Stimulated activated CD4-positive, alpha-beta T cell treated with anti-CD3 and anti-CD28 coated beads, TNF-alpha, amount 100 ng/mL, for 1 hour (primary cell): Measurements from ENCODE around the gene GRIN2A.

ENCODE experiments used
- DNase-seq, 3 donors: peaks; one replicate each; pipeline ENCODE4 v3.0.0-alpha.2; 2020; ENCODE audit warnings: low read depth in 3 of 3, low spot score in 1 of 3

GRIN2A gene

DNA sequence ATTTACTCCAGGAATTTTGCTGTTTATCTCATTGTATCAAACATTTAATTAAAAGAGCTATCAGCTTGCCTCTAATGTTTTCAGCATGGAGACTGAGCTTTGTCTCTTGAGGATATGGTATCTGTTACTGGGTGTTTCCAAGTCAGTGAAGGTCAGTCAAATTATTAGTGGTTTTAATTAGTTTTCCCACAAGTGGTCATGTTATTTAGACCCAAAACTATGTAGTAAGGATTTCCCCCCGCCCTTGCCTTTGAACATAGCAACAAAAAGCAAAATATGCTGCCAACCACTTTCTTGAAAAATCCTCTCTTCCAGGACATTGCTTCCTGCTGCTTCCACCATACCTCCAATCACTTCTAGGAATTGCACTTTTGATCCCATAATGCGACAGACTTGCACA is 355.6 kb downstream of the GRIN2A start:
- DNase-seq, result no peak

DNA sequence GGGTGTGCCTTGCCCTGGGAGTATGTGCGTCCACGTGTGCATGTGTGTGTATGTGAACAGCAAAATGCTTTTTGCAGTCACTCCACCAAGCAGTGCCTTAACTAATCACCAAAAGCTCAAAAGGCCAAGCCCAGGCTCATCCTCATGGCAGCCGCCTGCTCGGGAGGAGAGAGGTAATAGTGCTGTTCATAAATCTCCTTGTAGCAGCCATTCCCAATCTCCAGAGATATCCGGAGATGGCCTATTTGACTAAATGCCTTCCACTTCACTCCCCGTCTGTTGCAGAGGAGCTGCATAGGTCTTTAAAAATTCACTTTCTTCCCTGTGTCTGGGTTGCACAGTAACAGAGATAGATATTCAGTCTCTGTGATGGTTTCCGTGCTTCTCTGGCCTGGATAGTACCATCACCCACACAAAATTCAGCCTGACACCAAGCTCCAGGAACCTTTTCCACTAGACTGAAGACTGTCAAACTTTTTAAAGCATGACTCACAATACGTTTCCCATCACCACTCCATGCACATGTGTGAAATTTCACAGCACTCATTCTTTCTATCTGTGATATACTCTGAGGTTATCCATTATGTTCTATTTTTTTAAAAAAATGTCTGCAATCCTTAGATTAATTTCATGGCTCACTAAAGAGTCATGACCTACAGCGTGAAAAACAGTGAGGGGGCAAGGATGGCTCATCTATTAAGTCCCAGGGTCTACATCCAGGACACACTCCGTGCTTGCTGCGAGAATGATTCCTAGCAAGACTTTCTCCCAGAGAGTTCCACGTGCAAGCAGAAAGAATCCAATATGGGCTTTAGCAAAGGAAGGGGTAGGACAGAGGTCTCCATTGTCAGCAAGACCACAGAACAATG is 357.8 kb downstream of the GRIN2A start:
- DNase-seq, result no peak

DNA sequence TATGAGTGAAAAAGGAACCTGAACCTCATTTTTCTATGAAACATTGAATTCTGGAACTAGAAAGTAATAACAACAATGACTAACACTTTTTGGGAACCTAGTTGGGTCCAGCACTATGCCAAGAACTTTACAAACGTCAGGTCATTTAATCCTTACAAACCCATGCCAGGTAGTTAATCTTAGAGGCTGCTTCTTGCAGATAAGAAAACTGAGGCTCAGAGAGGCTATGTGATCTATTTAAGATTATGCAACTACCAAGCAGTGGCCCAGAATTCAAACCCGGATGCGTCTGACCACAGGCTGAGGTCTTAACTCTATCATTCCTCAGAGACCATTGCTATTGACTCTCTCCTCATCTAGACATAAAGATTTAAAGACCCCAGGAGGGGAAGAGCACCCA is 358.7 kb downstream of the GRIN2A start:
- no peak for DNase-seq

DNA sequence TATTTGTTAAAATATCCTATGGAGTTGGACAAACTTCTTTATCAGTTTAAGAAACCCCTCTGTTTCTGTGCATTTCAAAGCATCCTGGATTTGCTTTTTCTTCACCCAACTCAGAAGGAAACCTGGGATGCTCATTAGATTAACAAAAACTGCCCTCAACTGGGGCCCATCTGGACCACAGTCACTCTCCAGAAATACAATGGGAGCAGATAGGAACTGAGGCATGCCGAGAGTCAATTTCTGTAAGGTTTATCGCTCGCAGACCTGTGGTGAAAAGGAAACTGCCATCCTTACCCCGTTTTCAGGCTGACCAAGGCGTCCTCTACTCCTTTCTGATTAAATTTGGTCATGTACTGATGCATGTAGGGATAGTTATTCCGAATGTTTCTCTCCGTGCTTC is 360.3 kb downstream of the GRIN2A start:
- DNase-seq, result no peak

DNA sequence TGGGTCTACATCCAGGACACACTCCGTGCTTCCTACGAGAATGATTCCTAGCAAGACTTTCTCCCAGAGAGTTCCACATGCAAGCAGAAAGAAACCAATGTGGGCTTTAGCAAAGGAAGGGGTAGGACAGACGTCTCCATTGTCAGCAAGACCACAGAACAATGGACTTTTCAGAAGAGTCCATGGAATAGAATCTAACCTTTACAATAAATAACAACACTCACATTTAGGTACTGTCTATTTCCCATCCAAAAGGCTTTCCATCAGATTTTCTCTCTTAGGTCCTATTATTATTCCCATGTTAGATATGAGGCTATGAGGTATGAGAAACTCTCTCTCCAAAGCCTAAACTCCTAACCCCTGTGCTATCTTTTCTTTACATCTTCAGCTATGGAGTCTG is 360.9 kb downstream of the GRIN2A start:
- DNase-seq, result no peak

DNA sequence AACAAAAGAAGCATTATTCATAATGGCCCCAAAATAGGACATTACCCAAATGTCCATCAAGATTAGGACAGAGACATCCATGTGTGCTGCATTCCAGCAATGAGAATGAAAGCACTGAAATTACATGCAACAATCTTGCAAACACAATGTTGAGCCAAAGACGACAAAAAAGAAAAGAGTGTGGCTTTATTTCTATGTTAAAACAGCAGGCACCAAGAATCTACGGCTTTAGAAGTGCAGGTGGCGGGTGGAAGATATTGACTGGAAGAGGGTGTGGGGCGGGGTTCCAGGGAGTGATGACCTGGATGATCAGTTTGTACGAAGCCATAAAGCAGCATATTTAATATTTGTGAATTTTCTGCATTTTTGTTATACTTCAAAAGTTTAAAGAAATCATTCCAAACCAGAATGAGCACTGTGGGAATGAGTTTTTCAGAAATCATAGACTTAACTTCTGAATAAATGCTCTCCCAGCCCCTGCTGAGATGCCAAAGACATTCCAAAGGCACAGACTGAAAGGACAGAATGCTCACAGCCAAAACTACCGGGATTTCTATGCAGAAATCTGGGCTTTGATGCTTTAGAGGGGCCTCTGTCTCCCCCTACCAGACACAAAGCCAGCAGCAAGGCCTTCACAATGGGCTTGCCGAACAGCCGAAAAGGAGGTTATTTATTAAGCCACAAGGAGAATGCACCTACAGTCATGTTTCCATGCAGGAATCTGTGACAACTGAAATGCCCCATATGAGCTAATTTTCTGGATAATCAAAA is 361.6 kb downstream of the GRIN2A start:
- no peak for DNase-seq

DNA sequence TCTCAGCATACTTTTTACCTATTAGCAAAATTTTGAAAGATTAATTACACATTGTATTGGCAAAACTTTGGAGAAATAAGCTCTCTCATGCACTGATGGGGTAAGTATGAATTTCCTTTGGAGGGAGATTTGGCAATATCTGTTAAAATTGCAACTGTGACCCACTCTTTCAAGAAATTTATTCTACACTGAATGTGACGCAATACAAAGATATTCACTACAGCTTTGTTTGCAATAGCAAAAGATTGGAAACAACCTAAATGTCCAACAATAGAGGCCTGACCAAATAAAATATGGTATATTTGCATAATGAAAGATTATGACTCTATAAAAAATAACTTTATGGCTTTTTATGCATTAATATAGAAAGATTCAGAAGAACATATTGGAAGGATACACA is 363.5 kb downstream of the GRIN2A start:
- no peak for DNase-seq

DNA sequence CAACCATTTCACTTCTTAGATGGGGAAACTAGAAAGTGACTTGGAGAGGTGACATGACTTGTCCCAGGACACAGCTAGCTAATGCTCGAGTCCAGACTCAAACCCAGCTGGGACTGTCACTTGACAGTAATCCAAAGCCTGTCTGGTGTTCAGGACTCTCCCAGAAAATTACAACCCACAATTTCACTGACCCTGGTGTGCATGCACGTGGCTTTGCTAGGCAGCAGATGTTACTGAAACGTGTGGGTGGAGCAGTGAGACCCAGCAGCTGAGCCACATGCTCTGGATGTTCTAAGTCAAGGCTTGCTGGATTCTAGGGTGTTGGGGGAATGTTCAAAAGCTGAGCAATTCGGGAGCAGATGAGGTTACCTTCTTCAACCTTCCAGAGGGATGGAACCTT is 364.6 kb downstream of the GRIN2A start:
- DNase-seq, result no peak

DNA sequence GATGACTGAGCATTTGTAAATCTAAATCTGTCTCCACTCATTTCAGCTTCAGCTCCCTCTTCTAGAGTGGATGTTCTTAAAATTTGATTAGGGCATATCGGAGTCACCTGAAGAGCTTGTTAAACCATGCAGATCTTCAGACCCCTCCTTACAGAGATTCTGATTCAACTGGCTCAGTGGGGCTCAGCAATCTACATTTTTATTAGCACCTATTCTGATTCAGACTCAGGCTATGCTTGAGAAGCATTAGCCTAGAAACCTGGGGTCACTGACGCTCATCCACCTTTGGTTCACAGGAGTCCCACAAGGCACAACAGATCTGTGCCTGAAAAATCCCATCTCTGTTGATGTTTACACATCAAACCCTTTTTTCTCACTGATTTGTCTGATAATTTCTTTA is 365.6 kb downstream of the GRIN2A start:
- DNase-seq, result no peak

DNA sequence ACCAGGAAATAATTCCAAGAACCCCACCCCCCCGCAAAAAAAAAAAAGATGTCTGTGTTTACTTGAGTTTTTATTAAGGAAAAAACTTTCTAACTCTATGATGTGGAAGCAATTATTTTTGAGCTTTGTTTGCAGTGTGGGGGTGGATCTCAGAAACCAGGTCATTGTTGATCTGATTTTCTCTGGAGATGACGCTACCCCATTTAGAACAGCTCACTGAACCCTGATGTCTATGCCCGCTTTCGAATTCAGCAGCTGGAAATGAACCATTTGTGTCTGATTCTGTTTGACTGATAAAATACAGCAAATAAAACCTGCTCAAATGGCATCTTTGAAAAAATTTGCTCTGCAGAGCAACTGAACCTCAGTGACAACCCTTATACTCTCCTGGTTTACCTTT is 368.6 kb downstream of the GRIN2A start:
- no peak for DNase-seq

DNA sequence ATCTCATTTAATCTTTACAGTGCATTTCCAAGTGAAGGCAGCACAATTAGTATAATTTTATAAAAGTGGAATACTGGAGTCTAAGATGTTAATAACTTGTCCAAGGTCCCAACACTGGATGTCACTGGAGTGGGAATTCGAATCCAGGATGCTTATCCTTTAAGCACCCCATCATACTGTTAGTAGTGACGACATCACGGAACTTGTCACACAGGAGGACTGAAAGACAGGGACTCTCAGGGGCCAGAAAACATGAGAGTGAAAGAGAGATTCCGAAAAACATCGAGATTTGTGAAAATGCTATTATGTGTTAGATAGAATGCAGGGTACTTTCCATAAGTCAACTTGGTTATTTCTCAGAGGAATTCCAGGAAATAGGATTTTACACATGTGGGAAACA is 374.0 kb downstream of the GRIN2A start:
- no peak for DNase-seq

DNA sequence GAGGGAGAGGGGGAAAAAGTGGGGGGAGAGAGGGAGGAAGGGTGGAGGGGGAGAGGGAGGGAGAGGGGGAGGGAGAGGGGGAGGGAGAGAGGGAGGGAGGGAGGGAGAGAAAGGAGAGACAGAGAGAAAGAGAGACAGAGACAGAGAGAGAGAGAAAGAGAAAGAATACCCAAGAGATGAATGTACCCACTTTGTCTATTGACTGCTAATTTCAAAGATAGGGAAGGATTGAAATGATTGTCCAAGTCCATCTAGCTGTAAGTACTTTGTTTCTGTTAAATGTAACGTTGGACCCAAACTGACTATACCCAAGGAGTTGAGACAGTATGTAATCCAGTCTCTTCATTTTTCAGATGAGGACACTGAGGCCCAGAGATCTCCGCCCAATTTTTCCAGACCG is 374.9 kb downstream of the GRIN2A start:
- no peak for DNase-seq

DNA sequence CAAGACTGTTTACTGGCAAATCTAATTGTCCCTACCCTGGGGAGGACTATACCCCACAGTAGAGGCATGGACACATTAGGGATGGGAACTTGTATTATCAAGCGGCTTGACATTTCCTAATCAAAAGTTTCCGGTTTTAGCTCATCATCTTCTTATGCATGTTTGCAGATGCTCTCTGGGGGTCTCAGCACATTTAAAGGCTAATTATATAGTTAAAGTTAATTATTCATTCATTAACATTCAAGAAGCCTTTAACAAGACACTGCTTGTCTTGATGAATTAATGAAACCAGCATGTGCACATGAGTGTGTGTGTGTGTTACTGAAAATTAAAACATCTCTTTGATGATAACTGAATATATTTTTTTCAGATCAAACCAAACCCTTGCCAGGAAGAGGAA is 377.1 kb downstream of the GRIN2A start:
- no peak for DNase-seq

DNA sequence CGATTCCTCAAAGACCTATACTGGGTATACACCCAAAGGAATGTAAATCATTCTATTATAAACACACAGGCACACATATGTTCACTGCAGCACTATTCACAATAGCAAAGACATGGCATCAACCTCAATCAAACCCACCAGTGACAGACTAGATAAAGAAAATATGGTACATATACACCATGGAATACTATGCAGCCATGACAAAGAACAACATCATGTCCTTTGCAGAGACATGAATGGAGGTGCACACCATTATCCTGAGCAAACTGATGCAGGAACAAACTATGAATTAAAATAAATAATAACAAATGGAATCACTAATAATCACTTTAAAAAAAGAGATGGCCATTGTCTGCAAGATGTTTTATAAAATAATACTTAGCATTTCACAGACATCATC is 380.1 kb downstream of the GRIN2A start:
- no peak for DNase-seq

DNA sequence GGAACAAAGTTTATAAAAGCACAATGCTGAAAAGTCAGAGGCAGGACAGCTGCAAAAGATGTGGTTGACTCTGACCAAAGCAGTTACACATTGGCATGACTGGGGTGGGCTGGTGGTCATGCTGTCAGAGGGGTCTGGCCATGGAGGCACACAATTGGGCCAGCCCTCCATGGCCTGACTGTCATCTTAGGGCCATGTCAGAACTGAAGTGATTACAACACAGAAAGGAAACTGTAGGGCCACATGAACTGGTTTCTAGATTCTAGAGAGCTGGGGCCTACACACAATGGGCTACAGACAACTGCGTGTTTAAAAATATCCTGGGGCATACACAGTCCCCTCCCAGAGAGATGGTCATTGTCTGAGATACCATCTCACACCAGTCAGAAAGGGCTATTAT is 380.6 kb downstream of the GRIN2A start:
- DNase-seq, result no peak

DNA sequence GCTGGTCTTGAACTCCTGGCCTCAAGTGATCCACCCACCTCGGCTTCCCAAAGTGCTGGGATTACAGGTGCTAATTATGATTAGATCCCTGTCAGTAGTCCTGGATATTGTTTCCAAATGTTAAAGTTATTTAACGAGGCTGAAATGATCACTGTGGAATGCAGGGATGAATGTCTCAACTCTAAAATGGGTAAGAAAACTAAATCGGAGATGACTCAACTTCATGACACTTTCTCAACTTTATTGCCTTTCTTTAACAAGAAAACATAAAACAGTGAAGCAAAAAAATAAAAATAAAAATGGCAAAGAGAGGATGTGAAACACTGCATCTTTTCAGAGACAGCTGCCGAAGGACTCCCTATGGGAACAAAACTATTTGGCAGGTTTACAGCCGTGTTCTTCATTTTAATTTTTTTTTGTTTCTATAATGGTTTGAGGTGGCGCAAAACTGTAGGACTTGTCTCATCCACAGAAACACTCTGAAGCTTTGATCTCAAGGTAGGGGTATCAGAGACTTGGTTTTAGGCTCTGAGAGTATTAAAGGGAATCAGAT is 382.0 kb downstream of the GRIN2A start:
- no peak for DNase-seq

DNA sequence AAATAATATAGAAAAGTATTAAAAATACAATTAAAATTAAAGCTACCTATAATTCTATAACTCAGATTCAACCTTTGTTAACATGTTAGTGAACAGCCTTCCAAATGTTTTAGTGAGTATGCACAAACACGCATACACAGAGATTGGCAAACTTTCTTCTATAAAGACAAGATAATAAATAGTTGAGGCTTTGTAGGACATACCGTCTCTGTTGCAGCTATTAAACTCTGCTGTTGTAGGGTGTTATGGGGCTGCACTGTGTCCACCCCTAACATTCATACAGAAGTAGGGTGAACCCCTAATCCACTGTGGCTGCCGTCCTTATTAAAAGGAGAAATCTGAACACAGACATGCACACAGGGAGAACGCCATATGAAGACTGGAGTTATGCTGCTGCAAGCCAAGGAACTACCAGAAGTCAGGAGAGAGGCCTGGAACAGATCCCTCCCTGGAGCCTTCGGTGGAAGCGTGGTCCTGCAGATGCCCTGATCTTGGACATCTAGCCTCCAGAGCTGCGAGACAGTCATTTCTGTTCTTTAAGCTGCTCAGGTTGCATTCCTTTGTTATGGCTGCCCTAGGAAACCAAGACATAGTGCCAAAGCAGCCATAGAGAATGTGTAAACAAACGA is 383.2 kb downstream of the GRIN2A start:
- no peak for DNase-seq

DNA sequence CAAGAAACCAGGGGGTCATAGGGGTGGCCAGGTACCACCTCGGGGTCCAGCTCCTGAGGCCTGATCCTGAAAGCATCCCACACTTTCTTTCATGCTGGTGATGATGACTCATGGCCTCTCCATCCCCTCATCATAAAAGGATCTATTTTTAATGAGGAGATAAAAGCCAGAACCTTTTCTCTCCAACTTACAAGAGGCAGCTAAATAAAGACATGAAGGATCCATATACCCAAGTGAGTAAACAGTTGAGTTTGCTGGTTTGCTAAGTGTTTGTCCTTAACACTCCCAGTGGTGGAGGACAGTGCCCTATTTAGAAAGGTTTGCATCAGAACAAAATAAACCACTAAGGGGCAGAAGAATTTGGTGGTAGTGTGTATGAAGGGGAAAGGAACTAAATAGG is 383.8 kb downstream of the GRIN2A start:
- no peak for DNase-seq

DNA sequence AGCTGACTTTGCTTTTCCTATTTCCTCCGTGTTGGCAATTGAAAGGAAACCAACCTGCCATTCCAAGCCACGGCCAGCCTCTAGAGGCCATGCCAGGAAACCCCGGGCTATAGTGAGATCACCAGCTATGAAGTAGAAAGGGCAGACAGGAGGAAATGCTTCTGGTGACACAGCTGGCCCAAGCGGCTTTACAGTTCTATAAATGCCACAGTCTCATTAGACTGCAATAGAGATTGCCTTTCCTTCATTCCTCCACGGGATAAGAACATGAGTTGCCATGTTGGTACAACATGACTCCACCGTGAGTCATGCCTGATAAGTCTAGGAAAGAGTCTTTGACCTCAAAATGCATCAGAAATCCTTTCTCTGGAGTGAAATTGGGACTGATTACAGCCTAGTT is 384.9 kb downstream of the GRIN2A start:
- DNase-seq, result no peak

DNA sequence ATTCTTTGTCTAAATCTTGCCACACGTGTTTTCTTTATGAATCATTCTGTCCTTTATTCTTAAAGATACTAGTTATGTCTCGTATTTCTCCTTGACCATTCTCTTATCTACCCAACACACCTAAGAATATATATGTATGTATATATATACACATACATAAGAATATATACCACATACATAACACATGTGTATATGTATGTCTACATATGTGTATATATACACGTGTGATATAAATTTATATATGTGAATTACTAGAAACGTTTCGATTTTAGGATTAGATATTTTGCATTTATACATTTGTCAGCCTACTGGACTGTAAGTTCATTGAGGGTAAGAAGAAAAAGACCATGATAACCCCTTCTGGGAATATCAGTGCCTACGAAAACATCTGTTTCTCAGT is 388.6 kb downstream of the GRIN2A start:
- no peak for DNase-seq

DNA sequence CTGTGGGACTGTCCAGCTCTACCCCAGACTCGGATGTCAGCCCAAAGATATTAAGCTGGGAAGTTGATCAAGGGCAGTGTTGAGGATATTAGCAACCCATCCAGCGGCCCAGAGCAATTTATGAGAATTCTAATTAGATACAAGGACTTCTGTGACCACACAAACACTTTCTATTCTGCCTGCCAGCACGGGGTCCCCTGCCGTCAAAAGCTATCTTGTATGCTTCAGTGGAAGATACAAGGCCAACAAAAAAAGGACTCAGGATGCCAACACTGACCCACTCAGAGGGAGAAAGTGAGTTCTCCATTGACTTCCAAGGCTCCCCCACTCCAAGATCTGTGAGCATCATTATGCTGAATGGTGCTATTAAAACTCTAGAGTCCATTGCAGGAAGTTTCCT is 390.7 kb downstream of the GRIN2A start:
- no peak for DNase-seq

DNA sequence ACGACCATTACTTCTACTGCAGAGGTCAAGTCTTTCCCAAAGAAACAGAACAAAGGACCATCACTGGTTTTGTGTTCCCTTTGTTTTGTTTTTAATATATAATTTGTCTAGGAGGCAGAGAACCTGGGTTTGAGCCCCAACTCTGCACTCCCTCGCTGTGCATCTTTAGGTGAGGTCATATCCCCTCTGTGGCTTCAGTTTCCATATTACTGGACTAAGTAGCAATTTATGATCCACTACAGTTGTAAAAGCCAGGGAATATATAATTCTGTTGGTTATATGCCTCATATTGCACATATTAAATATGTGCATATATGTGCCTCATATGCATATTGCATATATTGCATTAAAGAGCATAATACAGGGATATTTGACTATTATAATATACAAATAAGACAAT is 392.0 kb downstream of the GRIN2A start:
- no peak for DNase-seq
